HG03575 (cell line): ENCODE results near the gene VPS26C.
"Not testable (repeated sequence)": the region's sequence is repeated elsewhere in the genome, so short reads cannot be mapped to it uniquely, and the experiment has no call there.

Experiments
- ATAC-seq: cut with Tn5 transposase; IDR thresholded peaks from one replicate; pipeline ENCODE4 v1.9.1; 2021; ENCODE audit not compliant: unreplicated experiment, insufficient number of reproducible peaks, low FRiP score; ENCODE audit errors: extremely low read depth

VPS26C gene

GRCh38 chr21:37267269-37268185, at the start of gene VPS26C:
Gene VPS26C (minus strand): TSS chr21:37267334. CDS start chr21:37267294, 40 bp downstream.
- ATAC-seq = peak; percentile 81

DNA sequence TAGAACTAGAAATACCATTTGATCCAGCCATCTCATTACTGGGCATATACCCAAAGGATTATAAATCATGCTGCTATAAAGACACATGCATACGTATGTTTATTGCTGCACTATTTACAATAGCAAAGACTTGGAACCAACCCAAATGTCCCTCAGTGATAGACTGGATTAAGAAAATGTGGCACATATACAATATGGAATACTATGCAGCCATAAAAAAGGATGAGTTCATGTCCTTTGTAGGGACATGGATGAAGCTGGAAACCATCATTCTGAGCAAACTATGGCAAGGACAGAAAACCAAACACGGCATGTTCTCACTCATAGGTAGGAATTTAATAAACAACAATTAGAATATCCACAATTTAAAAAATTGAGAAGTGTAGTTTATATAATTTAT, 48.9 kb upstream of the VPS26C start:
- ATAC-seq = not testable (repeated sequence)

GRCh38 chr21:37300114-37300751, 33.1 kb upstream of the VPS26C start:
- ATAC-seq = no peak

GRCh38 chr21:37297364-37297763, 30.2 kb upstream of the VPS26C start:
- no peak for ATAC-seq

DNA sequence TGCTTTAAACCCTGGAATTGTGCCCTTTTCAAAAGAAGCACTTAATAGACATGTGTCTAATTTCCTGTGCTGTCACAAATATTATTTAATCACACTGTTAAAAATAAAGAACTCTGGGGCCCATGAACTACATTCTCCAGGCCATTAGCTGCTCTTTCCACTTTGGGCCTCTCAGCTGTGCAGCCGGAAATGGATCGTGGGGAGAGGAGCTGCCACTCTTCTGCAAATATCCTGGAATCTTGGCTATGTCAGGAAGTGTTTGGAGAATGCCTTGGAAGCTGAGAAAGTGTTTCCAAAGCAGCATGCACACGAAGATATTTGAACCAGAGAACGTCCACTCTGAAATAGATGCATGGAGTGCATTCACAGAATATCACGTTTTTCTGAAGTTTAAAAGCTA, 27.5 kb upstream of the VPS26C start:
- ATAC-seq = no peak

GRCh38 chr21:37292941-37293340, 25.8 kb upstream of the VPS26C start:
- no peak for ATAC-seq

DNA sequence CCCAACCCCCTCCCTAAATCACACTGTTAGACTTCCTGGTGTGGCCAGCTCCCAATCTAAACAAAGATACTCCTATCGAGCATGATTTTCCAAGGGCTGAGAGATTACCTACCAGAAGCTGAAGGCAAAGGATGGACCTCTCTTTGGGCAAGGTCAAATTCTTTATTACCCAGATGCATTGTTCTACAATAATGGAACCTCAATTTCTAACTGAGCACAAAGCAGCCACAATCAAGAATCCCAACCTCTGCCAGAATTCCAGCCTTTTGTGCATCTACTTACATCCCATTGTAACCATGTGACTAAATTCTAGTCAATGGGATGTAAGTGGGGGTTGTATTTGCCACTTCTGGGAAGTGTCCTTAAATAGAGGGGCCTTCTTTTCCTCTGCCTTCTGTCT, 24.9 kb upstream of the VPS26C start:
- no peak for ATAC-seq

DNA sequence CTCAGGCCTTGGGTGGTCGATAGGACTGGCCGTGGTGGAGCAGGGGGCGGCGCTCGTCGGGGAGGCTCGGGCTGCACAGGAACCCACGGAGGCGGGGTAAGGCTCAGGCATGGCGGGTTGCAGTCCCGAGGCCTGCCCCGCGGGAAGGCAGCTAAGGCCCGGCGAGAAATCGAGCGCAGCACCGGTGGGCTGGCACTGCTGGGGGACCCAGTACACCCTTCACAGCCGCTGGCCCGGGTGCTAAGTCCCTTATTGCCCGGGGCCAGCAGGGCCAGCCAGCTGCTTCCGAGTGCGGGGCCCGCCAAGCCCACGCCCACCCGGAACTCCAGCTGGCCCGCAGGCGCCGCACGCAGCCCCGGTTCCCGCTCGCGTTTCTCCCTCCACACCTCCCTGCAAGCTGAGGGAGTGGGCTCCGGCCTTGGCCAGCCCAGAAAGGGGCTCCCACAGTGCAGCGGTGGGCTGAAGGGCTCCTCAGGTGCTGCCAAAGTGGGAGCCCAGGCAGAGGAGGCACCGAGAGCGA, 16.1 kb upstream of the VPS26C start:
- not testable (repeated sequence) for ATAC-seq

- not testable (repeated sequence) for ATAC-seq
Measured at GRCh38 chr21:37282602-37283001, 15.5 kb upstream of the VPS26C start.

DNA sequence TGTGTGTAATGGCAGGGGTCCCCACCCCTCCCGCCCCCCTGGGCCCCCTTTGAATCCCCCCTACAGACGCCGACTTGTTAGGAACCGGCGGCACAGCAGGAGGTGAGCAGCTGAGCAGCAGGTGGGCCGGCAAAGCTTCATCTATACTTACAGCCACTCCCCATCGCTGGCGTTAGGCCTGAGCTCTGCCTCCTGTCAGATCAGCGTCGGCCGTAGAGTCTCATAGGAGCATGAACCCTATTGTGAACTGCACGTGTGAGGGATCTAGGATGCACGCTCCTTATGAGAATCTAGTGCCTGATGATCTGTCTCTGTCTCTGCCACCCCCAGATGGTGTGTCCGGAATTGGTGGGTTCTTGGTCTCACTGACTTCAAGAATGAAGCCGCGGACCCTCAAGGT, 14.9 kb upstream of the VPS26C start:
- ATAC-seq = no peak

- ATAC-seq = no peak
Measured at GRCh38 chr21:37281579-37281978, 14.4 kb upstream of the VPS26C start.

DNA sequence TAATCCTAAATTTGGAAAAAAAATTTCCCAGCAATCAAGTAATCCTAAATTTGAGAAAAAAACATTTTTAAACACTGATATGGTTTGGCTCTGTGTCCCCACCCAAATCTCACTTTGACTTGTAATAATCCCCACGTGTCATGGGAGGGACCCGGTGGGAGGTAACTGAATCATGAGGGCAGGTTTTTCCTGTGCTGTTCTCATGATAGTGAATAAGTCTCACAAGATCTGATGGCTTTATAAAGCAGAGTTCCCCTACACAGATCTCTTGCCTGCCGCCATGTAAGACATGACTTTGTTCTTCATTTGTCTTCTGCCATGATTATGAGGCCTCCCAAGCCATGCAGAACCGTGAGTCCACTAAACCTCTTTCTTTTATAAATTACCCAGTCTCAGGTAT, 12.1 kb upstream of the VPS26C start:
- ATAC-seq = not testable (repeated sequence)

GRCh38 chr21:37278199-37278598, 11.1 kb upstream of the VPS26C start:
- no peak for ATAC-seq

DNA sequence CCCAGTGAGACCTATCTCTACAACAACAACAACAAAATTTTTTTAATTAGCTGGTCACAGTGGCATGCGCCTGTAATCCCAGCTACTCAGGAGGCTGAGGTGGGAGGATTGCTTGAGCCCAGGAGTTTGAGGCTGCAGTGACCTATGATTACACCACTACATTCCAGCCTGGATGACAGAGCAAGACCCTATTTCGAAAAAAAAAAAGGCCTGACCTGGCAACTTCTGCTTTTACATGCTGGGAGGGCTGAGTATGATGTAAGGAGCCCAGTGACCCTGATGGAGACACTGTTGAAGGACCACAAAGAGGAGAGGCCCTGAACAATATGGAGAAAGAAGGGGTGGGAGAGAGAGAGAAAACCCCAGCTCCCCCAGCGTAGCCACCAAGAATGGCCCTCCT, 9.2 kb upstream of the VPS26C start:
- no peak for ATAC-seq

GRCh38 chr21:37273911-37274690, 7.0 kb upstream of the VPS26C start:
- ATAC-seq = no peak

- no peak for ATAC-seq
Measured at GRCh38 chr21:37273440-37273839, 6.3 kb upstream of the VPS26C start.

DNA sequence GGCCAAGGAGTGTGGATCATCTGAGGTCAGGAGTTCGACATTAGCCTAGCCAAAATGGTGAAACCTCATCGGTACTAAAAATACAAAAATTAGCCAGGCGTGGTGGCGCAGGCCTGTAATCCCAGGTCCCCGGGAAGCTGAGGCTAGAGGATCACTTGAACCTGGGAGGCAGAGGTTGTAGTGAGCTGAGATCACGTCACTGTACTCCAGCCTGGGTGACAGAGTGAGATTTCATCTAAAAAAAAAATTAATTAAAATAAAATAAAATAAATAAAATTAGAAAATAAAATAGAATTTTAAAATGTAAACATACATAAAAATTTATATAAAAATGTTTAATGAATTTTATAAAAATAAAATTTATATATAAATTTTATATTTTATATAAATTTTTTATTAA, 5.8 kb upstream of the VPS26C start:
- no peak for ATAC-seq

GRCh38 chr21:37270576-37271365, 3.6 kb upstream of the VPS26C start:
- ATAC-seq = no peak

DNA sequence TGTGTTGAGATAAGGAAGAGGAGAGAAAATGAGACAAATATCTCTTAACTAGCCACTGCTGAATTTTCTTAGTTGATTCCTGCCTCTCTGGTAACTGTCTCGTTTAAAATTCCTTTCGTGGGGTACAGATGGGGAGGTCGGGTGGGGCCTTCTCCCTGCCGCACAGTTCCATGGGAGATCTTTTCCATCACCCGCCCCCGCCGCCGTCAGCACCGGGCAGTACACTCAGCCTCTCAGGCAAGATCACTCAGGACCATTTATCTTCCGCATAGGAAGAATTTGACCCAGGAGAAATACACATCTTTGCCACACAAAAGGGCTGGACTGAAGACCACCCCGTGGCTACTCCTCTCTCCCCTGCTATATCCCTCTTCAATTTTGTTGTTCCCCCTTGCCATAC, 2.3 kb upstream of the VPS26C start:
- no peak for ATAC-seq
